ENCODE data around the gene RADIL. TPM values are rescaled to one million over a fixed set of nuclear protein-coding genes. Genes with fewer than 3 reads are reported as not detected.

RADIL gene
- total RNA-seq, 2 donors from 2014 or later, result 2.1 to 29.0 TPM

DNA sequence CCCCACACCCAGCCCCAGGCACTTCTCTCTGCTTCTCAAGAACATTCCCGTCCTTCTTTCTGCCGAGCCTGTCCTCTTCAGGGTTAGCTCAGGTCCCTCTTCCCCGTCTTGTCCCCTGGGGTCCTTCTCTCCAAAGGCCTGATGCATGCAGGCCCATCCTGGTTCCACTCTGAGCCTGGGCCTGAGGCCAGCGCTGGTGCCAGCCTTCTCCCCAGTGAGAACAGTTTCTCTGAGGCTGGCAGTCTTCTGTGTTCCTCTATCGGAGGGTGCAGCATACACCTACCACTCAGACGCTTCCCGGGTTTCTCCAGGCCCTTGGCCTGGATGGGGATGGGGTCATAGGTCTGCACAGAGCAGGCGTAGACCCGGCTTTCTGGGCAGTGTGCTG, 93.4 kb downstream of the RADIL start:
- intact Hi-C loops (cut with DNase I), result no loop called here
- Histone ChIP-seq H3K4me3 (no peak overlapping the region), H3K9me3 (no peaks in the 10 kb centered on the region), H3K36me3 (replicated peaks in 1 of 2; ENCODE audit: insufficient read depth in 1 of 2, low read depth in 2 of 2) (peaks cover 12 to 19% of the 10 kb centered on the region in 2 donors), H3K4me1 (peaks cover 15% of the 10 kb centered on the region), H3K27ac (no peak overlapping the region), H3K27me3 (no peaks in the 10 kb centered on the region)
- ATAC-seq, result no peak
- TF ChIP-seq, protein P1, sequence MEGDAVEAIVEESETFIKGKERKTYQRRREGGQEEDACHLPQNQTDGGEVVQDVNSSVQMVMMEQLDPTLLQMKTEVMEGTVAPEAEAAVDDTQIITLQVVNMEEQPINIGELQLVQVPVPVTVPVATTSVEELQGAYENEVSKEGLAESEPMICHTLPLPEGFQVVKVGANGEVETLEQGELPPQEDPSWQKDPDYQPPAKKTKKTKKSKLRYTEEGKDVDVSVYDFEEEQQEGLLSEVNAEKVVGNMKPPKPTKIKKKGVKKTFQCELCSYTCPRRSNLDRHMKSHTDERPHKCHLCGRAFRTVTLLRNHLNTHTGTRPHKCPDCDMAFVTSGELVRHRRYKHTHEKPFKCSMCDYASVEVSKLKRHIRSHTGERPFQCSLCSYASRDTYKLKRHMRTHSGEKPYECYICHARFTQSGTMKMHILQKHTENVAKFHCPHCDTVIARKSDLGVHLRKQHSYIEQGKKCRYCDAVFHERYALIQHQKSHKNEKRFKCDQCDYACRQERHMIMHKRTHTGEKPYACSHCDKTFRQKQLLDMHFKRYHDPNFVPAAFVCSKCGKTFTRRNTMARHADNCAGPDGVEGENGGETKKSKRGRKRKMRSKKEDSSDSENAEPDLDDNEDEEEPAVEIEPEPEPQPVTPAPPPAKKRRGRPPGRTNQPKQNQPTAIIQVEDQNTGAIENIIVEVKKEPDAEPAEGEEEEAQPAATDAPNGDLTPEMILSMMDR (IDR thresholded peaks at IDR 0.05), result no peak
- no peak for TF ChIP-seq POLR2A (IDR thresholded peaks at IDR 0.05)
- no peak for DNase-seq
- WGBS, 2 donors, result 92 to 98% methylated on average over 8 to 9 of the region's 9 CpGs

DNA sequence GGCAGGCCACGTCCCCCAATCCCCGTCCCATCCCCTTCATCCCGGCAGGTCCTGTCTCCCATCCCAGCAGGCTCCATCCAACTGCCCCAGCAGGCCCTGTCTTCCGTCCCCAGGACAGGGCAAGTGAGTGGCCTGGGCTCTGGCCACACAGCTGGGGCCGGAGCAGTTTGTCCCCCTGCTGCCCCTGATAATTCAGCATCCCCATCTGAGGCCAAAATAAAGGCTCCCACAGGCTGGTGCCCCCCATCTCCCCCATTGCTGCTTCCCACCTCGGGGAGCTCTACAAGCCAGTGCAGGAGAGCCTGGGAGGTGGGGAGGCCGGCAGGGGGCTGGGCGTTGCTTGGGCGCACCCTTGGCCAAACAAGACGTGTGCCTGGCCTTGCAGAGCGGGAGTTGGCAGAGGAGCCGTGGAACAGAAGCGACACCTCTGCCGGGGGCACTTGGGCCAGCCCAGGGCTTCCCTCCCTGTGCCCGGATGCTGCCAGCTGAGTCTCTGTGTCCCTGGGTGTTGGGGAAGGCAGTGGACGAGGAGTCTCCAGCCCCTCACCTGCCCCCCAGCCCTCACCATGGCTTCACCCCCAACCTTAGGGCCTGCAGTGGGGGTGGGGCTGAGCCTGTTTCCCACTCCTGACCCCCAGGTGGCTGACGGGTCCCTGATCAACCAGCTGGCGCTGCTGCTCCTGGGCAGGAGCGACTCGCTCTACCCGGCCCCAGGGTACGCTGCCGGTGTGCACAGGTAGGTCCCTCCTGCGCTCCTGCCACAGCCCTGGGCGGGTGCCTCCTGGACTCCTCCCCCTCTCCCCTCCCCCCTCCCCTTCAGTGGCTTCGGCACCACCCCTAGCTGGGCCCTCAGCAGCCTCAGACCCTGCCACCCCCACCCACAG, 94.1 kb downstream of the RADIL start:
- Histone ChIP-seq H3K4me3 (no peak overlapping the region), H3K4me1 (peaks cover 15% of the 10 kb centered on the region), H3K27me3 (no peaks in the 10 kb centered on the region), H3K27ac (no peak overlapping the region), H3K9me3 (no peaks in the 10 kb centered on the region), H3K36me3 (replicated peaks in 1 of 2; ENCODE audit: insufficient read depth in 1 of 2, low read depth in 2 of 2) (peaks cover 12 to 19% of the 10 kb centered on the region in 2 donors)
- TF ChIP-seq, protein P1 (IDR thresholded peaks at IDR 0.05), result no peak
- TF ChIP-seq POLR2A (IDR thresholded peaks at IDR 0.05), result no peak
- ATAC-seq (no peak), DNase-seq (no peak)
- intact Hi-C loops (cut with DNase I), result no loop called here
- 86 to 87% methylated on average over 11 to 23 of the region's 26 CpGs for WGBS, 2 donors

DNA sequence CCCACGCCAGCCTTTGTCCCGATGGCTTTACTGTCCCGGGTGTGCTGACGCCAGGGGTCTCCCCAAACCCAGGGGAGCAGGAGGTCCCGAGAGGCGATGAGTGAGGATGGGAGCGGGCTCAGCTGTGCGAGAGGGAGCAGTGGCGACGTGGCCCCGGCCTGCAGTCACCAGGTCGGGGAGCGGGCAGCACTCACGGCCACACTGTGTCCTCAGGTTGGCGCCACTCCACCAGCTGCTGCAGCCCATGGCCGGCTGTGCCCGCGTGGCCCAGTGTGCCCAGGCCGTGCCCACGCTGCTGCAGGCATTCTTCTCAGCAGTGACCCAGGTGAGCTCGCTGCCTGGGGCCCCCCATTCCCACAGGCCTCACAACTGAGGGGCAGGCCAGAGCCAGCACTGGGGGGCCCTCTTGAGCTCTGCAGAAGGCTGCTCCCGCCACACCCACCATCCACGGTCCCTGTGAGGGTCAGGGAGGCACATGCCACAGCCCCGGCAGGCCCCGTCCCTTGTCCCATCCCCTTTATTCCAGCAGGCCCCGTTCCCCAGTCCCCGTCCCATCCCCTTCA, 94.8 kb downstream of the RADIL start:
- WGBS, 2 donors, result 89 to 95% methylated on average over 6 to 27 of the region's 27 CpGs
- intact Hi-C loops (cut with DNase I), result no loop called here
- Histone ChIP-seq H3K27ac (no peak overlapping the region), H3K4me1 (peaks cover 15% of the 10 kb centered on the region), H3K36me3 (replicated peaks in 1 of 2; ENCODE audit: insufficient read depth in 1 of 2, low read depth in 2 of 2) (peaks cover 12 to 19% of the 10 kb centered on the region in 2 donors), H3K9me3 (no peaks in the 10 kb centered on the region), H3K4me3 (no peak overlapping the region), H3K27me3 (no peaks in the 10 kb centered on the region)
- no peak for DNase-seq
- no peak for ATAC-seq
- TF ChIP-seq POLR2A (IDR thresholded peaks at IDR 0.05), result no peak
- TF ChIP-seq, protein P1 (IDR thresholded peaks at IDR 0.05), result no peak

DNA sequence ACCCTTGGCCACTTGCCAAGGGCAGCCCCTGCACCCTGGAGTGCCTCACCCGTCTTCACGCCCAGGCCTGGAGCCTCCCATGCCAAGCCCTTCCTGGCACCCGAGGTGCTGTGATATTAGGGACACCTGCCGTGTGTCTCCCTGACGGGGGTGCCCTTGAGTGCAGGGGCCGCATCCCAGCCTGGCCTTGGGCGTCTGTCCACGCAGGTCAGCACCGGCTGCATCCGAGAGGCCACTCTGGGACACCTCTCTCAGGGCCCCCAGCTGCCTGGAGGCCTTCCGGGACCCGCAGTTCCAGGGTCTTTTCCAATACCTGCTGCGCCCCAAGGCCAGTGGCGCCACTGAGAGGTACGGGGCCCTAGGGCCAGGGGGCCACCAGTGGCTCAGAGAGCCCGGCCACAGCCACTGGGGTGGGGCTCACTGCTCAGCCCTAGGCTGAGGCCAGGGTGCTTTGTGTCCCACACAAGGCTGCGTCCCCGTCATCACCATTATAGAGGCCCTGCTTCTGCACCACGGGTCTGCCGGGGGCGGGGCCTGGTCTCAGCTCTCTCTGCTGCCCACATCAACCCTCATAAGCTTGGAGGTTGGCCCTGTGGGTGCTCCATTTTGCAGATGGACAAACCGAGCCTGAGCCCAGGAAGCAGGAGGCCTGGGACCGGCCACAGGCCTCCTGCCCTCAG, 95.4 kb downstream of the RADIL start:
- WGBS, 2 donors, result 85 to 100% methylated on average over 3 to 23 of the region's 23 CpGs
- peaks cover 12 to 19% of the 10 kb centered on the region in 2 donors for H3K36me3 ChIP-seq (replicated peaks in 1 of 2; ENCODE audit: insufficient read depth in 1 of 2, low read depth in 2 of 2)
- intact Hi-C loops (cut with DNase I), result no loop called here
- H3K4me3 ChIP-seq, result no peak overlapping the region
- H3K27me3 ChIP-seq, result no peaks in the 10 kb centered on the region
- H3K4me1 ChIP-seq, result peaks cover 15% of the 10 kb centered on the region
- DNase-seq (no peak), ATAC-seq (no peak)
- H3K27ac ChIP-seq, result no peak overlapping the region
- no peak for TF ChIP-seq POLR2A (IDR thresholded peaks at IDR 0.05)
- TF ChIP-seq, protein P1 (IDR thresholded peaks at IDR 0.05), result no peak
- H3K9me3 ChIP-seq, result no peaks in the 10 kb centered on the region

All from body of pancreas (tissue), 4 donors.